WTC11 (cell line): ENCODE measurements around the gene DPYSL4.

Experiments used
- AFF4 ChIP-seq: sonication (generic); formaldehyde crosslinking; IDR thresholded peaks from 2 replicates; pipeline ENCODE4 v1.8.1; 2023; ENCODE audit warnings: mild to moderate bottlenecking, missing genetic modification reagents, borderline replicate concordance
- ATF6 ChIP-seq: sonication (generic); formaldehyde crosslinking; IDR thresholded peaks from 2 replicates; pipeline ENCODE4 v1.8.1; 2023; ENCODE audit warnings: mild to moderate bottlenecking, missing genetic modification reagents
- CDX4 ChIP-seq: fragments of 250-450 bp; sonication (Bioruptor Pico); IDR thresholded peaks from 2 replicates; pipeline ENCODE4 v1.9.0; 2021; ENCODE audit warnings: moderate library complexity, mild to moderate bottlenecking, inconsistent platforms, borderline replicate concordance
- CREM ChIP-seq: sonication (generic); formaldehyde crosslinking; IDR thresholded peaks from 2 replicates; pipeline ENCODE4 v1.8.1; 2022; ENCODE audit warnings: mild to moderate bottlenecking, missing genetic modification reagents, moderate library complexity
- CTCF ChIP-seq: fragments of 200-600 bp; IDR thresholded peaks from 2 replicates; pipeline ENCODE4 v1.8.0; 2022; ENCODE audit warnings: antibody characterized with exemption
- E2F5 ChIP-seq: sonication (generic); formaldehyde crosslinking; IDR thresholded peaks from 2 replicates; pipeline ENCODE4 v1.8.1; 2022; ENCODE audit warnings: mild to moderate bottlenecking, moderate library complexity, missing genetic modification reagents
- ETV6 ChIP-seq: sonication (generic); formaldehyde crosslinking; IDR thresholded peaks from 2 replicates; pipeline ENCODE4 v1.8.1; 2022; ENCODE audit warnings: mild to moderate bottlenecking, missing genetic modification reagents
- NFYB ChIP-seq: sonication (generic); formaldehyde crosslinking; conservative IDR thresholded peaks from 2 replicates; pipeline ENCODE4 v1.8.0; 2022; ENCODE audit warnings: low read depth, missing genetic modification reagents
- OVOL2 ChIP-seq: fragments of 250-450 bp; sonication (Bioruptor Pico); IDR thresholded peaks from 2 replicates; pipeline ENCODE4 v1.9.0; 2021; ENCODE audit warnings: mild to moderate bottlenecking, borderline replicate concordance
- RELA ChIP-seq: sonication (generic); formaldehyde crosslinking; IDR thresholded peaks from 2 replicates; pipeline ENCODE4 v1.8.1; 2022; ENCODE audit warnings: missing genetic modification reagents, mild to moderate bottlenecking, borderline replicate concordance

- TF ChIP-seq CDX4 (CRISPR knock-in tag) (no peak), CREM (CRISPR knock-in tag) (no peak), CTCF (no peak), ETV6 (CRISPR knock-in tag) (no peak), ATF6 (CRISPR knock-in tag) (no peak), OVOL2 (CRISPR knock-in tag) (no peak), E2F5 (no peak), RELA (CRISPR knock-in tag) (no peak), AFF4 (no peak), NFYB (CRISPR knock-in tag) (no peak)
Measured at GRCh38 chr10:132151951-132152505, 34.7 kb upstream of the DPYSL4 start.
